ENCODE measurements around the gene INPP4B. TPM values are rescaled to one million over a fixed set of nuclear protein-coding genes. Genes with fewer than 3 reads are reported as not detected.

Gene INPP4B
- total RNA-seq, 1 experiment from 2014 or later, result 41.0 TPM

DNA sequence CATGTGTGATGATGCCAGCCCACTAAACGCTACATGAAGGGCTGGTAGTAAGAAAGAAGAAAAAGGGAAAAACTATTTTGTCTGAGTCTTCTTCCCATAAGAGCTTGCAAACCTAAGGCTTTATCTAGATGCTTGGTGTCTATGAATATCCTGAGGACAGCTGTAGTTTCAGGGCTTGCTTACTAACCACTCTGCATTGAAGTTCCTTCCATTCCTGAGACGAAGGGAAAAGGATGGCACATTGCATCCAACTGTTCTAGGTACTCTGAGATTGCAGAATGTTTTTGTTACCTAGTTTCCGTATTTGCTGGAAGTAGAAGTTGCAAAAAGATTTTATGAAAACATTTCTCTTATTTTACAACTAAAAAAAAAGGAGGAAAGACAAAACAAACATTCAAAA is 665.1 kb downstream of the INPP4B start:
- Histone ChIP-seq H3K27me3 (ENCODE audit: low read length) (no peaks in the 10 kb centered on the region), H3K36me3 (ENCODE audit: low read depth, low read length) (no peaks in the 10 kb centered on the region), H3K27ac (ENCODE audit: low read length) (no peak overlapping the region), H3K79me2 (ENCODE audit: low read length) (no peaks in the 10 kb centered on the region), H2AFZ (ENCODE audit: low read length) (no peak overlapping the region), H3F3A (ENCODE audit: low read length, unreplicated experiment) (no peaks in the 10 kb centered on the region), H3K4me1 (ENCODE audit: insufficient read depth, low read length) (no peaks in the 10 kb centered on the region), H3K9ac (ENCODE audit: low read length) (no peak overlapping the region), H3K4me3 (ENCODE audit: low read length) (no peak overlapping the region), H4K20me1 (ENCODE audit: low read length) (no peaks in the 10 kb centered on the region), H3K4me2 (ENCODE audit: low read length) (no peak overlapping the region), H3K9me2 (replicated peaks; ENCODE audit: low read length) (no peaks in the 10 kb centered on the region), H3K9me3 (ENCODE audit: low read length) (no peaks in the 10 kb centered on the region)
- BruUV-seq (replicated peaks), result no TSS peak
- intact Hi-C loops (cut with micrococcal nuclease), result no loop called here
- ChIA-PET POLR2A (ENCODE audit: unreplicated experiment) (no interaction called here), CTCF (no interaction called here)
- no peak for TF ChIP-seq EZH2phosphoT487 (IDR thresholded peaks at IDR 0.05; ENCODE audit: borderline replicate concordance, low read length)
- TF ChIP-seq, protein P1, sequence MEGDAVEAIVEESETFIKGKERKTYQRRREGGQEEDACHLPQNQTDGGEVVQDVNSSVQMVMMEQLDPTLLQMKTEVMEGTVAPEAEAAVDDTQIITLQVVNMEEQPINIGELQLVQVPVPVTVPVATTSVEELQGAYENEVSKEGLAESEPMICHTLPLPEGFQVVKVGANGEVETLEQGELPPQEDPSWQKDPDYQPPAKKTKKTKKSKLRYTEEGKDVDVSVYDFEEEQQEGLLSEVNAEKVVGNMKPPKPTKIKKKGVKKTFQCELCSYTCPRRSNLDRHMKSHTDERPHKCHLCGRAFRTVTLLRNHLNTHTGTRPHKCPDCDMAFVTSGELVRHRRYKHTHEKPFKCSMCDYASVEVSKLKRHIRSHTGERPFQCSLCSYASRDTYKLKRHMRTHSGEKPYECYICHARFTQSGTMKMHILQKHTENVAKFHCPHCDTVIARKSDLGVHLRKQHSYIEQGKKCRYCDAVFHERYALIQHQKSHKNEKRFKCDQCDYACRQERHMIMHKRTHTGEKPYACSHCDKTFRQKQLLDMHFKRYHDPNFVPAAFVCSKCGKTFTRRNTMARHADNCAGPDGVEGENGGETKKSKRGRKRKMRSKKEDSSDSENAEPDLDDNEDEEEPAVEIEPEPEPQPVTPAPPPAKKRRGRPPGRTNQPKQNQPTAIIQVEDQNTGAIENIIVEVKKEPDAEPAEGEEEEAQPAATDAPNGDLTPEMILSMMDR (conservative IDR thresholded peaks at IDR 0.05; ENCODE audit: low read depth, low read length), result no peak
- TF ChIP-seq EZH2 (IDR thresholded peaks at IDR 0.05; ENCODE audit: low read length, unreplicated experiment), result no peak
- ATAC-seq, result no peak
- DNase-seq, result no peak

DNA sequence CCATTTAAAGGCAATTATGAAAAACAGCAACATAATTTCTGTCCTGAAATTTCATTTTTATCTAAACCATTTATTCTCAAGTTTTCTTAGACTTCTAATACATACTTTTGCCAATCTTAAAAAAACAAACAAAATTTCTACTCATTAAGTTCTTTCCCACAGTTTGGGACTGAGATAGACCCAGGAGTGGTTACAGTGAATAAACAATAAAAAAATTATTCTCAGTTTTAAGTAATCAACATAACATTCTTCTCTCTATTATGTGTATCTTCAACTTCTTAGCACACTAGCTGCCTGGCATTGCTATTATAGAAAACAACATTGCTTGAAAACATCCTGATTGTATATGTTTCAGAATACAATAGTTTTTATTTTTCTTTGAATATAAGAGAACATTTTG is 676.9 kb downstream of the INPP4B start:
- Histone ChIP-seq H3F3A (ENCODE audit: low read length, unreplicated experiment) (no peaks in the 10 kb centered on the region), H2AFZ (ENCODE audit: low read length) (no peak overlapping the region), H3K27me3 (ENCODE audit: low read length) (no peaks in the 10 kb centered on the region), H3K36me3 (ENCODE audit: low read depth, low read length) (no peaks in the 10 kb centered on the region), H3K4me3 (ENCODE audit: low read length) (no peak overlapping the region), H3K79me2 (ENCODE audit: low read length) (no peaks in the 10 kb centered on the region), H3K9ac (ENCODE audit: low read length) (no peak overlapping the region), H3K9me2 (replicated peaks; ENCODE audit: low read length) (no peaks in the 10 kb centered on the region), H3K27ac (ENCODE audit: low read length) (no peak overlapping the region), H3K9me3 (ENCODE audit: low read length) (no peaks in the 10 kb centered on the region), H4K20me1 (ENCODE audit: low read length) (no peaks in the 10 kb centered on the region), H3K4me2 (ENCODE audit: low read length) (no peak overlapping the region), H3K4me1 (ENCODE audit: insufficient read depth, low read length) (no peaks in the 10 kb centered on the region)
- POLR2A ChIA-PET (ENCODE audit: unreplicated experiment), result no interaction called here
- DNase-seq (no peak), ATAC-seq (no peak)
- TF ChIP-seq EZH2phosphoT487 (IDR thresholded peaks at IDR 0.05; ENCODE audit: borderline replicate concordance, low read length), result no peak
- TF ChIP-seq EZH2 (IDR thresholded peaks at IDR 0.05; ENCODE audit: low read length, unreplicated experiment), result no peak
- TF ChIP-seq, protein P1 (conservative IDR thresholded peaks at IDR 0.05; ENCODE audit: low read depth, low read length), result no peak
- CTCF ChIA-PET, result no interaction called here
- BruUV-seq (replicated peaks), result no TSS peak
- intact Hi-C loops (cut with micrococcal nuclease), result loop anchor here (2.0 kb wide), 1 partner anchor 24 kb away; no protein-coding TSS in a partner anchor

DNA sequence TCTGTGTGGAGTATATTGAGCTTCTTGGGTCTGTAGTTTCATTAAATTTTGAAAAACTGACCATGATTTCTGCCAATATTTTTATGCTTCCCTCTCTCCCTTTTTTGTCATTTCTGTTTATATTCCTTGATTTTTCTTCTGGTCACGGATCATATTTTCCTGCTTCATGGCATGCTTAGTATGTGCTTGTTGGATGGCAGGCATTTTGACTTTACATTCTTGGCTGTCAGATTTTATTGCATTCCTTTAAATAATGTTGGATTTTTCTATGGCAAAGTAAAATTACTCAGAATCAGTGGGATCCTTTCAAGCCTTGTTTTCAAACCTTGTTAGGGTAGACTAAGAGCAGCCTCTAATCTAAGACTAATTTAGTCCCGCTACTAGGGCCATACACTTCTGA is 677.9 kb downstream of the INPP4B start:
- Histone ChIP-seq H2AFZ (ENCODE audit: low read length) (no peak overlapping the region), H4K20me1 (ENCODE audit: low read length) (no peaks in the 10 kb centered on the region), H3K36me3 (ENCODE audit: low read depth, low read length) (no peaks in the 10 kb centered on the region), H3K27ac (ENCODE audit: low read length) (no peak overlapping the region), H3F3A (ENCODE audit: low read length, unreplicated experiment) (no peaks in the 10 kb centered on the region), H3K79me2 (ENCODE audit: low read length) (no peaks in the 10 kb centered on the region), H3K4me3 (ENCODE audit: low read length) (no peak overlapping the region), H3K4me2 (ENCODE audit: low read length) (no peak overlapping the region), H3K27me3 (ENCODE audit: low read length) (no peaks in the 10 kb centered on the region), H3K4me1 (ENCODE audit: insufficient read depth, low read length) (no peaks in the 10 kb centered on the region), H3K9me3 (ENCODE audit: low read length) (no peaks in the 10 kb centered on the region), H3K9ac (ENCODE audit: low read length) (no peak overlapping the region), H3K9me2 (replicated peaks; ENCODE audit: low read length) (no peaks in the 10 kb centered on the region)
- intact Hi-C loops (cut with micrococcal nuclease), result loop anchor here (2.0 kb wide), 1 partner anchor 23 kb away; no protein-coding TSS in a partner anchor
- no peak for ATAC-seq
- TF ChIP-seq EZH2 (IDR thresholded peaks at IDR 0.05; ENCODE audit: low read length, unreplicated experiment) (no peak), EZH2phosphoT487 (IDR thresholded peaks at IDR 0.05; ENCODE audit: borderline replicate concordance, low read length) (no peak)
- TF ChIP-seq, protein P1 (conservative IDR thresholded peaks at IDR 0.05; ENCODE audit: low read depth, low read length), result no peak
- ChIA-PET POLR2A (ENCODE audit: unreplicated experiment) (no interaction called here), CTCF (no interaction called here)
- no TSS peak for BruUV-seq (replicated peaks)
- no peak for DNase-seq

All from PC-3 (cell line).